ENCODE measurements around the gene KLHDC9. TPM values are rescaled to one million over a fixed set of nuclear protein-coding genes. Genes with fewer than 3 reads are reported as not detected.
"Not testable (repeated sequence)": the region's sequence is repeated elsewhere in the genome, so short reads cannot be mapped to it uniquely, and the experiment has no call there.

The KLHDC9 gene
- total and polyA plus RNA-seq, 7 donors = 0.34 to 5.9 (median 2.7) TPM

- H3K4me1 ChIP-seq = no peaks in the 10 kb centered on the region
- no peaks in the 10 kb centered on the region for H3K36me3 ChIP-seq (ENCODE audit: insufficient read depth in 1 of 2, low read depth in 1 of 2)
- no peak overlapping the region for H3K4me3 ChIP-seq
- DNase-seq = no peak
- 77 to 89% (median 84%) methylated on average over 4 of the region's 4 CpGs for WGBS, 3 donors
- H3K27me3 ChIP-seq (ENCODE audit: insufficient read depth in 3 of 3, low read length in 2 of 3) = peaks cover 0 to 13% (median 2%) of the 10 kb centered on the region in 3 donors
- no peak for TF ChIP-seq CTCF (IDR thresholded peaks at IDR 0.05)
- ATAC-seq = no peak
- intact Hi-C loops (cut with DNase I) = no loop called here
- H3K27ac ChIP-seq = no peak overlapping the region
- no peaks in the 10 kb centered on the region for H3K9me3 ChIP-seq
Measured at GRCh38 chr1:161054232-161054631, 43.9 kb upstream of the KLHDC9 start.

GRCh38 chr1:161054805-161055204 lies 43.4 kb upstream of the KLHDC9 start:
- DNase-seq = no peak
- no peak overlapping the region for H3K4me3 ChIP-seq

GRCh38 chr1:161059293-161059692 lies 38.9 kb upstream of the KLHDC9 start:
- H3K9me3 ChIP-seq = no peaks in the 10 kb centered on the region
- no peaks in the 10 kb centered on the region for H3K4me1 ChIP-seq
- no peak for ATAC-seq
- DNase-seq = no peak
- intact Hi-C loops (cut with DNase I) = no loop called here
- no peaks in the 10 kb centered on the region for H3K36me3 ChIP-seq (ENCODE audit: insufficient read depth in 1 of 2, low read depth in 1 of 2)
- 71 to 83% (median 82%) methylated on average over 6 of the region's 6 CpGs for WGBS, 3 donors
- TF ChIP-seq CTCF (IDR thresholded peaks at IDR 0.05) = no peak
- H3K4me3 ChIP-seq = no peak overlapping the region
- H3K27ac ChIP-seq = no peak overlapping the region
- peaks cover 0 to 26% (median 0%) of the 10 kb centered on the region in 3 donors for H3K27me3 ChIP-seq (ENCODE audit: insufficient read depth in 3 of 3, low read length in 2 of 3)

More at GRCh38 chr1:161054805-161055204, 43.4 kb upstream of the KLHDC9 start:
- Histone ChIP-seq H3K27me3 (ENCODE audit: insufficient read depth in 3 of 3, low read length in 2 of 3) (peaks cover 0 to 13% (median 2%) of the 10 kb centered on the region in 3 donors), H3K27ac (no peak overlapping the region), H3K36me3 (ENCODE audit: insufficient read depth in 1 of 2, low read depth in 1 of 2) (no peaks in the 10 kb centered on the region), H3K4me1 (no peaks in the 10 kb centered on the region), H3K9me3 (no peaks in the 10 kb centered on the region)
- no peak for ATAC-seq
- no peak for TF ChIP-seq CTCF (IDR thresholded peaks at IDR 0.05)
- intact Hi-C loops (cut with DNase I) = no loop called here
- 70 to 81% (median 78%) methylated on average over 7 of the region's 7 CpGs for WGBS, 3 donors

- H3K36me3 ChIP-seq (ENCODE audit: insufficient read depth in 1 of 2, low read depth in 1 of 2) = no peaks in the 10 kb centered on the region
- peaks cover 0 to 27% (median 0%) of the 10 kb centered on the region in 3 donors for H3K27me3 ChIP-seq (ENCODE audit: insufficient read depth in 3 of 3, low read length in 2 of 3)
- ATAC-seq = no peak
- WGBS, 3 donors = 90 to 95% (median 92%) methylated on average over 4 of the region's 4 CpGs
- intact Hi-C loops (cut with DNase I) = no loop called here
- TF ChIP-seq CTCF (IDR thresholded peaks at IDR 0.05) = no peak
- no peaks in the 10 kb centered on the region for H3K4me1 ChIP-seq
- H3K4me3 ChIP-seq = no peak overlapping the region
- DNase-seq = no peak
- no peak overlapping the region for H3K27ac ChIP-seq
- no peaks in the 10 kb centered on the region for H3K9me3 ChIP-seq
Measured at GRCh38 chr1:161061419-161061818, 36.7 kb upstream of the KLHDC9 start.

- H3K4me1 ChIP-seq; H3K27ac ChIP-seq; H3K4me3 ChIP-seq; H3K36me3 ChIP-seq (ENCODE audit: insufficient read depth in 1 of 2, low read depth in 1 of 2); DNase-seq; ATAC-seq; H3K9me3 ChIP-seq; intact Hi-C loops (cut with DNase I): not testable (repeated sequence)
- 58 to 65% (median 60%) methylated on average over 6 of the region's 6 CpGs for WGBS, 3 donors
- peaks cover 0 to 27% (median 0%) of the 10 kb centered on the region in 3 donors for H3K27me3 ChIP-seq (ENCODE audit: insufficient read depth in 3 of 3, low read length in 2 of 3)
Measured at GRCh38 chr1:161063936-161064335, 34.2 kb upstream of the KLHDC9 start.

GRCh38 chr1:161065681-161066080 lies 32.5 kb upstream of the KLHDC9 start:
- 88 to 91% (median 91%) methylated on average over 7 of the region's 7 CpGs for WGBS, 3 donors
- not testable (repeated sequence) for H3K4me1 ChIP-seq, ATAC-seq

More at GRCh38 chr1:161065681-161066080, 32.5 kb upstream of the KLHDC9 start:
- peaks cover 0 to 27% (median 0%) of the 10 kb centered on the region in 3 donors for H3K27me3 ChIP-seq (ENCODE audit: insufficient read depth in 3 of 3, low read length in 2 of 3)
- H3K4me3 ChIP-seq; H3K27ac ChIP-seq; H3K36me3 ChIP-seq (ENCODE audit: insufficient read depth in 1 of 2, low read depth in 1 of 2); H3K9me3 ChIP-seq; intact Hi-C loops (cut with DNase I); DNase-seq: not testable (repeated sequence)

Measured in psoas muscle (tissue), 8 donors.